ENCODE results near the gene FAM53A. TPM values are rescaled to one million over a fixed set of nuclear protein-coding genes. Genes with fewer than 3 reads are reported as not detected.

The FAM53A gene
- total RNA-seq, 1 donor from 2014 or later = 2.2 TPM

GRCh38 chr4:1626151-1626550 lies 58.0 kb downstream of the FAM53A start:
- ATAC-seq (no peak), DNase-seq (ENCODE audit: low spot score) (no peak)

DNA sequence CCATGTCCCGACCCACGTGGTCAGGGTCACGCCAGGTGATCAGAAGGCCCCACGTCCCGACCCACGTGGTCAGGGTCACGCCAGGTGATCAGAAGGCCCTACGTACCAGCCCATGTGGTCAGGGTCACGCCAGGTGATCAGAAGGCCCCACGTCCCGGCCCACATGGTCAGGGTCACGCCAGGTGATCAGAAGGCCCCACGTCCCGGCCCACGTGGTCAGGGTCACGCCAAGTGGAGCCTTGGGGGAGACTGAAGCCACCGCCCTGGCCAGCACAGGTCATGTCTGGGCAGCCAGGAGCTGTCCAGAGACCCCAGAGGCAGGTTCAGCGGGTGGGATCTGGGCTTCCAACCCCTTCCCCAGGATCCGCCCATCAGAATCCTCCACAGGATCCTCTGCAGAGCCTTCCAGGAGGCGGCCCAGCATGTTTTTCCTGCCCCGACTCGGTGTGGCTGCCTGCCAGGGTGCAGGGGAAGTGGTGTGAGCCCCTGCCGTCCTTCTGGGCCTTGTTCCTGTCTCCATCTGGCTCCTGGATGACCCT lies 58.4 kb downstream of the FAM53A start:
- DNase-seq (ENCODE audit: low spot score) (no peak), ATAC-seq (no peak)

DNA sequence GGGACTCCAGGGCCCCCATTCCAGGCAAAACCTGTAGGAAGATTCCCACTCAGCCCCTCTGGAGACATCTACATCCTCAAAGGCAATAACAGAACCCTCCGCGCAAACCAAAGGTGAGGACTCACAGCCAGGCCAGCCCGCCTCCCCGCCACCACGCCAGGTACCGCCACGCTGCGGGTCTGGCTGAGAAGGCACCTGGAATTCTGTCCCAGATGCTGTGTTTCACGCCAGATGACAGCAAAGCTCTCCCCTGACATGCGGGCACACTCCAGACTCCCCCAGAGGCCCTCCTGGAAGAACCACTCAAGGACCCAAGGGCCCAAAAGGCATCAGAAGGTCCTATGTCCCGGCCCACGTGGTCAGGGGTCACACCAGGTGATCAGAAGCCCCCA lies 59.6 kb downstream of the FAM53A start:
- DNase-seq (ENCODE audit: low spot score) (no peak), ATAC-seq (no peak)

GRCh38 chr4:1623821-1624518 lies 60.1 kb downstream of the FAM53A start:
- no peak for ATAC-seq
- no peak for DNase-seq (ENCODE audit: low spot score)

GRCh38 chr4:1623400-1623799 lies 60.7 kb downstream of the FAM53A start:
- no peak for ATAC-seq
- no peak for DNase-seq (ENCODE audit: low spot score)

GRCh38 chr4:1622956-1623355 lies 61.2 kb downstream of the FAM53A start:
- no peak for ATAC-seq

GRCh38 chr4:1622238-1622637 lies 61.9 kb downstream of the FAM53A start:
- ATAC-seq = no peak
- no peak for DNase-seq (ENCODE audit: low spot score)

More at GRCh38 chr4:1622956-1623355, 61.2 kb downstream of the FAM53A start:
- DNase-seq (ENCODE audit: low spot score) = no peak

DNA sequence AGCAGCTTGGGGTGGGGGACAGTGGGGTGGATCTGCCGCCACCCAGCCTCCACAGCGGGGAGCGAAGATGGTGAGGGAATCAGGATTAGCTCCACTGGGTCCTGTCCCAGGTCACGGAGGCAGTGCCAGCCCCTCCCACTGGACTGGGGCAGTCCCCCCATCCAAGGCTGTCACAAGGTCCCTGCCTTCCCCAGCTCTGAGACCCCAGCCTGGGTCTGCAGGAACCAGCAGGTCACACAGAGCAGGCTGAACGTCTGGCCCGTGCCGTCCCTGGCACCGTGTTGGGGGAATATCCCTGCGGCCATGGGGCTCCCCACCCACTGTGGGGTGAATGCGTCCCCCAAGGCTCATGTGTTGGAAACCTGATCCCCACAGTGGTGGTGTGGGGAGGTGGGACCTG lies 62.6 kb downstream of the FAM53A start:
- DNase-seq (ENCODE audit: low spot score) (no peak), ATAC-seq (no peak)

- ATAC-seq = no peak
- no peak for DNase-seq (ENCODE audit: low spot score)
Observed at GRCh38 chr4:1619151-1619672, 64.9 kb downstream of the FAM53A start.

GRCh38 chr4:1618438-1618837 lies 65.7 kb downstream of the FAM53A start:
- ATAC-seq (no peak), DNase-seq (ENCODE audit: low spot score) (no peak)

DNA sequence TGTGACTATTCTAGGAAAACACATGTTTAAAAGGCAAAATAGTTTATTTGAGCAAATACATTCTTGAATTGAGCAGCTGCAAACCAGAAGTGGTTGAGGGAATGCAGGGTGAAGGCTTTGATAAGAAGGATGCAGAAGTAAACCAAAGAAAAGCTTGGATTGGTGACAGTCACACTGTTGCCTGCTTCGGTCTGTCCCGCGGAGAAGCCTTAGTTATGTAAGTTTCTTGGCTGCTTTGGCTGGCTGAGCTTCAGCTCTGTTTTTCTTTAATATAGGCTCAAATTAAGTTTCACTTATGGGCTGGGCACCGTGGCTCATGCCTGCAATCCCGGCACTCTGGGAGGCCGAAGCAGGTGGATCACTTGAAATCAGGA lies 67.6 kb downstream of the FAM53A start:
- DNase-seq (ENCODE audit: low spot score) (no peak), ATAC-seq (peak; percentile 24)

DNA sequence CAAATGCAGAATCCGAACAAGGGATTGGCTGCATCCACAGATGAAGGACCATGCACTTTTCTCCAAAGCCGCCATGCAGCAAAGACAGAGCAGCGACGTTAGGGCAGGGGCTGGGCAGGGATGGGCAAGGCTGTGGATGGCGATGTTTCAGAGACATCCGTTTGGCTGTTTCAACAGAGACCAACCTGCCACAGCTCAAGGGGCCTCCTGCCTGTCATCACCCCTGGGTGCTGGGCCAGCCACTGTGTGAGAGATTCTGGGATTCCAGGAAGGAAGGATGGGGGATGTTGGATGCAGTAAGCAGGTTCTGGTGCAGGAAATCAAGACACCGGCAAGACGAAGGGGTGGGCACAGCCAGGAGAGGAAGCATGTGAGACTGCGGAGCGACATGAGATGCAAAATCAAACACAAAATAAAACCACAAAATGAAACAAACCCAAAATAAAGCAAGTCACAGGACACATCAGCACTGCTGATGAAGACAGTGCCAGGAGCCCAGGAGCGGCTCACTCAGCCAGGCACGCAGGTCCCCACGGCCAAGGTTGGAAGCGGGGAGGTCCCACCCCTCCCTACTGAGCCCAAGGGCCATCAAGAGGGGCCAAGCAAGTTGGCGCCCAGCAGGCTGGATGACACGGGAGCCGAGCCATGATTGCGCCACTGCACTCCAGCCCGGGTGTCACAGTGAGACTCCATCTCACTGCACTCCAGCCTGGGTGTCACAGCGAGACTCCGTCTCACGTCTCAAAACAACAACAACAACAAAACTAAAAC lies 68.1 kb downstream of the FAM53A start:
- no peak for DNase-seq (ENCODE audit: low spot score)
- peak; percentile 31 for ATAC-seq

GRCh38 chr4:1614854-1615595 lies 69.1 kb downstream of the FAM53A start:
- ATAC-seq (no peak), DNase-seq (ENCODE audit: low spot score) (no peak)

DNA sequence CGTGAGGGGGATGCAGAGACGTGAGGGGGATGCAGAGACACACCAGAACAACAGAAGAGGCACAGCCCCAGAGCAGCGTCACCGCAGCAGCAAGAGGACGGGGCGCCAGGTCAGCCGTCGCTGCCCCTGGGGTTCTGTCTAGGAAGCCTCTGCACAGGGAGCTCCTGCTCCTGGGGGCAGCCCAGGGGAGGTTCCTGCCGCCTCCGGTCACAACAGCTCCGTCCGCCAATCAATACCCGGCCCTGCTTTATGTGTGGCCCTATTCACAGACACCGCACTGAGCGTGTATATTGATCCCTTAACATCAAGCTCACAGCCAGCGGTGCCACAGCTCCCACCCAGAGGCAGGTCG lies 69.6 kb downstream of the FAM53A start:
- DNase-seq (ENCODE audit: low spot score) (no peak), ATAC-seq (no peak)

- DNase-seq (ENCODE audit: low spot score) = no peak
- ATAC-seq = no peak
Observed at GRCh38 chr4:1614049-1614448, 70.1 kb downstream of the FAM53A start.

- ATAC-seq (no peak), DNase-seq (ENCODE audit: low spot score) (no peak)
Observed at GRCh38 chr4:1613099-1613495, 71.0 kb downstream of the FAM53A start.

- ATAC-seq (no peak), DNase-seq (ENCODE audit: low spot score) (no peak)
Observed at GRCh38 chr4:1612278-1613098, 71.6 kb downstream of the FAM53A start.

- no peak for ATAC-seq
- DNase-seq (ENCODE audit: low spot score) = no peak
Observed at GRCh38 chr4:1611501-1611870, 72.6 kb downstream of the FAM53A start.

- DNase-seq (ENCODE audit: low spot score) = no peak
Observed at GRCh38 chr4:1610791-1611500, 73.2 kb downstream of the FAM53A start.

More at GRCh38 chr4:1610791-1611500, 73.2 kb downstream of the FAM53A start:
- ATAC-seq = peak; percentile 16
